SIG-M5 treated with dmso at 0.1 percent for 504 hours (cell line): ENCODE results near the gene KRT84.

Experiments used
- DNase-seq: peaks from one replicate; lab custom pipeline; 2025; ENCODE audit not compliant: unreplicated experiment; lab: John Stamatoyannopoulos, UW

Gene KRT84, protein sequence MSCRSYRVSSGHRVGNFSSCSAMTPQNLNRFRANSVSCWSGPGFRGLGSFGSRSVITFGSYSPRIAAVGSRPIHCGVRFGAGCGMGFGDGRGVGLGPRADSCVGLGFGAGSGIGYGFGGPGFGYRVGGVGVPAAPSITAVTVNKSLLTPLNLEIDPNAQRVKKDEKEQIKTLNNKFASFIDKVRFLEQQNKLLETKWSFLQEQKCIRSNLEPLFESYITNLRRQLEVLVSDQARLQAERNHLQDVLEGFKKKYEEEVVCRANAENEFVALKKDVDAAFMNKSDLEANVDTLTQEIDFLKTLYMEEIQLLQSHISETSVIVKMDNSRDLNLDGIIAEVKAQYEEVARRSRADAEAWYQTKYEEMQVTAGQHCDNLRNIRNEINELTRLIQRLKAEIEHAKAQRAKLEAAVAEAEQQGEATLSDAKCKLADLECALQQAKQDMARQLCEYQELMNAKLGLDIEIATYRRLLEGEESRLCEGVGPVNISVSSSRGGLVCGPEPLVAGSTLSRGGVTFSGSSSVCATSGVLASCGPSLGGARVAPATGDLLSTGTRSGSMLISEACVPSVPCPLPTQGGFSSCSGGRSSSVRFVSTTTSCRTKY

GRCh38 chr12:52385226-52385702, at the start of gene KRT84:
Gene KRT84, minus strand, starts transcription at chr12:52385652. Its CDS starts 67 bp downstream, at chr12:52385585.
- DNase-seq, result no peak

- DNase-seq, result no peak
Observed at GRCh38 chr12:52434760-52435530, 49.5 kb upstream of the KRT84 start.

DNA sequence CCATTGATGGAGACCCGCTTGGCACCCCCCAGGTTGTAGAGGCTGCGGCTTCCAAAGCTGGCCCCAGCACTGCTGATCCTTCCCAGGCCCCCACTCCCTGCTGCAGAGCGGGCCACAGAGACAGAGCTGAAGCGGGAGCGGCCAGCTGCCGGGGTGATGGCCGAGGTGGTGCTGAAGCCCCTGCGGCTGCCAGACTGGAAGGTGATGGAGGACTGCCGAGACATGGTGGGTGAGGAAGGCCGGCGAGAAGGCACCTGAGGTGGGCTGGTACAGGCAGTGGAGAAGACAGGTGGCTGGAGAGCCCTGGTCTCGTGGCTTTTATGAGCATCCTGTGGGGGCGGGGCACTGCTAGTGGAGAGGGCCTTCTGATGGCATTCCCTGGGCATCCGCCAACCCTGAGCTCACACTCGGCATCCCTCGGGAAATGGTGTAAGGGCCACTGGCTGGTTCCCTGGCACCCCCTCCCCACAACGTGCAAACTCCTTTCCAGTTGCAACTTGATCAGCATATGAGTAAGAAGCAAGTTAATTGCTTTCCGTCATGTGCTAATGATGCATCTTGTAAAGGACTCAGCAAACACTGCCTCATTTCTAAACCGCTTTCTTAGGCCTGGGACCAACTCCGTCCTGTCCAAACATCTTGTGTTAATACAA, 48.8 kb upstream of the KRT84 start, which contains the start of gene KRT75:
Gene KRT75 (minus strand): TSS at position 291 of the 653 bp plus-strand sequence. CDS start 67 bp downstream, at position 224.
- DNase-seq, result no peak

- no peak for DNase-seq
Observed at GRCh38 chr12:52433501-52434080, 48.1 kb upstream of the KRT84 start.

DNA sequence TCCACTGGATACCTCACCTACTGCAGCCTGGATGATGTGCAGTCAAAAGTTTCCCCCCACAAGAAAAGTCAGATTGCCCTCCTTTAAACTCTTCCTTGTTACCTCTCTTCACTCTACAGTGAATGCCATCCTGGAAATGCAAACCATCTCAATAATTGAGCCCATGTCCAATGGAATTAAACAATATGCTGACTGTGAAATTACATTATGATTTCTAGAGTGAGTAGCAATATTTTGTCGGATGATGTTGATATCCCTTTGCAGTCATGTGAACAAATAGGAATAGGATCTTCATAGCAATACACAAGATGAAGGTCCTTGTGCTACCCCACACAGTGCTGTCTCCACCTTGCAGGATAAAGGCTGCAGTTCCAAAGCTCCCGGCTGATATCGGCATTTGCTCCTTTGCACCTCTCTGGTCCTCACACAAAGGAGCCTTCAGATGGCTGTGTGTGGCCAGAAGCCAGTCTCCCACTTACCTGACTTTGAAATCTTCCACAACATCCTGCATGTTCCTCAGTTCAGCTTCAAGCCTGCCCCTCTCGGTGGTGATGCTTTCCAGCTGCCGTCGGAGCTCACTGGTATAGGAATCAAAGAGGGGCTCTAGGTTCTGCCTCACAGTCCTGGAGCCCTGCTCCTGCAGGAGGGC, 47.2 kb upstream of the KRT84 start:
- no peak for DNase-seq

GRCh38 chr12:52428121-52428520, 42.7 kb upstream of the KRT84 start:
- DNase-seq, result no peak

DNA sequence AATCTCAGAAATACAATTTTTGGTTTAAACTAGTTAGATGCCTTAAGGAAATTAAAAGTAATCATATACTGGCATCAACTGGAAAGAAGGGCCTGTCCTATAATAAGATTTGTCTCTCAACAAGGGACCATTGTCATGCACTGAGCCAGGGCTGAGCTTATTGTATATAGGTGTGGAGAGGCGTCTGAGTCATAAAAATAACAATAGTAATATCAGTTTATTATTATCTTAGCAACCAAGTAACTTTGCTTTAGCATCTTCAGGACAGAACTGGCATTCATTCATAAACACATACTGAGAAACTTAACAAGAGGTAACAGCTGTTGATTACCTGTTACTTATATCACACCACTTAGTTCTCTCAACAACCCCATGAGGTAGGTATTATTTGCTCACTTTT, 41.6 kb upstream of the KRT84 start:
- no peak for DNase-seq

GRCh38 chr12:52426034-52426433, 40.6 kb upstream of the KRT84 start:
- no peak for DNase-seq

DNA sequence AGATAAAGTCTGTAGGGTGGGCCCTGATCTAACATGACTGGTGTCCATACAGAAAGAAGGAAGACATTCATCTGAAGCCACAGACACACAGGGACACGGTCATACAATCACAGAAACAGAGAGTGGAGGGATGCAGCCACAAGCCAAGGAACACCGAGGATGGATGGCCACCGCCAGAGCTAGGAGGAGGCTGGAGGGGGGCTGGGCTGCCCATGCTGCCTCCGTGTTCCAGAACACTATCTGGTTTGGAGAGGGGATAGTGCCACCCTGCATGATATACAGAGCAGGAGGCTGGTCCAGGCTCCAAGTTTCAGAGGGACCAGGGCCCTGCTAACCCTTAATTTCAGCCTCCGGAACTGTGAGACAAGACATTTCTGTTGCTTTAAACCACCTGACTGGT, 40.0 kb upstream of the KRT84 start:
- no peak for DNase-seq

DNA sequence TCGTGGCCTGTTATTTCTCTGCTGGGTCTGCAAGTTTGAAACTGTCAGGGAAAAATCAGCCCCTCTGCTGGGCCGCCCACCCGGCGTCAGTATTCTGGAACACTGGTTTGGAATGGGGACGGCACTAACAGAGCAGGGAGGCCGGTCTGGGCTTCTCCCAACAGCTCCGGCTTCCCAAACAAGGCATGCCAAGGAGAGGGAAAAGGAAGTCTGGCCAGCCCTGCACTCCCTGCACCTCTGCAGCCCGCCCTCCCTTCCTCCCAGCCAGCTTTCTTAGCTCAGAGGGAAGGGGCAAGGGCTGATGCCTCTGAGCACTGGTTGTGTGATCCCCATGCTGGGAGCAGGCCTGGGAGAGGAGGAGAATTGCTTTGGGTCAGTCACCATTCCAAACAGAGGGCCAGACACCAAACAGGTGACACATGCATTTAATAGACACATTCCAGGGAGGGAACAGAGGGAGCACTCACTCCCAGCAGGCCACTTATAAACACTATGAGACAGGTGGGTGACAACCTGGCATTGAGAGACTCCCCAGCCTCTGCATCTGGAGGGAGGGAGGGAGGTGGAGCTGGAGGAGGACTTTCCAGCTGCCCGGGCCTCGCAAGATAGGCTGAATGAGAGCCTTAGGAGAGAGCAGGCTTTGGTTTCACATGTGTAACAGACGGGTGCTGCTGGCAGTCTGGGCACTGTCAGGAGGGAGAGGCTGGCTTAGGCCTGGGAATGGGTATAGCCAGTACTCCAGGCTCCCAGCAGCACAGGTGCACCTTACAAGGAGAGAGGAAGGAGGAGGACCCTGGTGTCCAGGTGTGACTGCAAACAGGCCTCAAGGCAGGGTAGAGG, 38.4 kb upstream of the KRT84 start:
- no peak for DNase-seq

DNA sequence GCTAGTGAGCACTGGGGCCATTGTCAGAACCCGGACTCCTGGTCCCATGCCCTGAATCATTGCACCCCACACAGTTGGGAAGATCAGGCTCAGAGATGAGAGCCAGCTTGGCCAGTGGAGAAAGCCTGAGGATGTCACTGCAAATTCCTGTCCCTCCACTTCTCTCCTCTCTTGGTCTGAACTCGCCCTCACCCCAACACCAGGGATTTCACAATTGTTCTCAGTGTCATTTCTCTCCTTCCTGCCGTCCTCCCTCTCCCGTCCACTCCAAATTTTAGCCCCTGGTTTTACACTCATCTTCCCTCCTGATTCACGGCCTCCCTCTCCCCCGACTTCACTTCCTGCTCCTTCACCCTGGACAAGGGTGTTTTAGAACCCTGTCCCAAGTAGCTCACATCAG, 37.6 kb upstream of the KRT84 start:
- DNase-seq, result no peak

DNA sequence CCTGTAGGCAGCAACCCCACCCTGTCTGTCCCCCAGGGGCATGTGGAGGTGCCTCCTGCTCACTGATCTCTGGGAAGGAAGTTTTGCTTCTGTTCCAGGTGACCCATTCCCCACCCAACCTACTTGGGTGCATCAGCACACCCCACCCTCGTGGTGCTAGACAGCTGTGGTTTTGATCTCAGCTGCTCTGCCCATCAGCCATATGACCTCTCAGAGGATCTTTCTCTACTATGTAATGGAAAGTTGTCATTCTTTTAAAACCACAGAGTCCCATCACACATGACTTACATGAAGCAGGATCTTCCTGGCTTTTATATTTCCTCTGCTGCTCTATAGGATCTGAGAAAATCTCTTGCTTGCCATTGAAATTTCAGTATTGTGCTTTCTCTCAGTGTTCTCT, 34.2 kb upstream of the KRT84 start:
- no peak for DNase-seq

- DNase-seq, result no peak
Observed at GRCh38 chr12:52418576-52419110, 33.2 kb upstream of the KRT84 start.

- DNase-seq, result no peak
Observed at GRCh38 chr12:52417740-52418139, 32.3 kb upstream of the KRT84 start.

DNA sequence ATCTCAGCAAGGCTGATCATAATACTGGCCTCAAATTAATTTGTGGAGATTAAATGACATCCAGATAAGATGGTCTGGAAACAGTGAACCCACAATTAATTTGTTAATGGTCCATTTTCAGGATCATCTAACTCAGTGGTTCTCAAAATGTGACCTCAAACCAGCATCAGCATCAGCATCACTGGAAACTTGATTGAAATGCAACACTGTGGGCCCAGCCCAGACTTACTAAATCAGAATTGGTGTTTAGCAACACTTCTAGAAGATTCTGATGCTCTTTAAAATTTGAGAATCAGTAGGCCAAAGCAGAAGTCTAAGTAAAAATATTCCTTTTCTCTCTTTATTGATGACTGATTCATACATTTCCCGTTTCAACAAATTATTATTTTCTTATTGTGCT, 31.3 kb upstream of the KRT84 start:
- no peak for DNase-seq

- DNase-seq, result no peak
Observed at GRCh38 chr12:52415870-52416750, 30.7 kb upstream of the KRT84 start.

DNA sequence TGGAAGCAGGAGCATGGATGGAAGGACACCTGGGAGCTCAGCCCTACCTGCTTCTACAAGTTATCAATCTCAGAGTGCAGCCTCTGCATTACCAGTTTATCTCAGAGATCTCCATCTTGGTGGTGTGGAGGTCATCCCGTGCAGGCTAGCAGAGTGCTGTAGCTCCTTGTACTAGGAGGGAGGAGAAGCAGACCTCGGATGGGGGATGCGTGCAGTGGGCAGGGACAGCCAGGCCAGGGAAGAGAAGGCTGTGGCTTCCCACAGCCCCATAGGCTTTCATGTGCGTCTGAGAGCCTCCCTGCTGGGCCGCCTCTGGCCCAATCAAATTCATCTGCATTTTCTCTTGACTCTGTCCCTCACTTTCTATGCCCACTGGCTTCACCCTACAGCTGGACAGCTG, 29.5 kb upstream of the KRT84 start:
- no peak for DNase-seq

DNA sequence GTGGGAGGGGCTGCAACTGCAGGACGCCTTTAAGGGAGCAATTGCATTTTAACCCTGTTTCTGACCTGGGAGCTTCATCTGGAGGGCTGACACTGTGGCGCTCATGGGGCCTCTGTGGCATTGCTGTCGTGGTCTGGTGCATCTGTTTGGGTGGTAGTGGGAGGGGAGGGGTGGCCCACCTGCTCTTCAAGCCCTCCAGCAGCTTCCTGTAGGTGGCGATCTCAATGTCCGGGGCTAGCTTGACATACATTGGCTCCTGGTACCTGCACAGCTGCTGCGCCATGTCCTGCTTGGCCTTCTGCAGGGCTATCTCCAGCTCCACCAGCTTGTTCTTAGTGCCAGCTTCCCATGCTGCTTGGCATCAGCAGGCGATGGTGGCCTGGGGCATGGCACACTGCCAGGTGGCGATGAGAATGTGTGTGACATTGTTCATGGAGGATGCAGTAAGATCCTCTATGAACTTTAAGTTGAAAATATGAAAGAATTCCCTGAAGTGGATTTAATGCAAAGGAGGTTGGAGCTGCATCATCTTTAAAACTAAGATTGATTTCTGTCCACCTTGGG, 28.4 kb upstream of the KRT84 start:
- DNase-seq, result no peak
